HG03060 (cell line): ENCODE data around the gene MVD.

Experiments used
- ATAC-seq: cut with Tn5 transposase; IDR thresholded peaks from one replicate; pipeline ENCODE4 v1.9.1; 2021; ENCODE audit warnings: low read depth, moderate number of reproducible peaks; ENCODE audit not compliant: unreplicated experiment

Gene MVD

DNA sequence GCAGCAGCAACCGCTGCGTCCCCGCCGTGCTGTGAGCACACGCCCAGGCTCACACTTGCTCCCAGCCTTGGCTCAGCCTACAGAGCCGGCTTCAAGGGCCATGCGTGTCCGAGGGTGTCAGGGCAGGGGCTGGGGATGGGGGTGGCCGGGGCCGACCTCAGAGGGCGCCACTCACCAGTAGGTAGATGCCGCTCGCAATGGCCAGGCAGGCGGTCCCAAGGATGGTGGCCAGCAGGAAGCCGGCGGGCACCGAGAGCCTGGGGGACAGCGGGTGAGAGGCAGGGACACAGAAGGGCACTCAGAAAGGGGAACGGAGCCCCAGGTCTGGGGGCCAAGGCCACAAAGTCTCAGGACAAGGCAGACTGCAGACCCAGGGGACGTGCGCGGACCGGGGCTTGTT lies 16.9 kb downstream of the MVD start:
- no peak for ATAC-seq

DNA sequence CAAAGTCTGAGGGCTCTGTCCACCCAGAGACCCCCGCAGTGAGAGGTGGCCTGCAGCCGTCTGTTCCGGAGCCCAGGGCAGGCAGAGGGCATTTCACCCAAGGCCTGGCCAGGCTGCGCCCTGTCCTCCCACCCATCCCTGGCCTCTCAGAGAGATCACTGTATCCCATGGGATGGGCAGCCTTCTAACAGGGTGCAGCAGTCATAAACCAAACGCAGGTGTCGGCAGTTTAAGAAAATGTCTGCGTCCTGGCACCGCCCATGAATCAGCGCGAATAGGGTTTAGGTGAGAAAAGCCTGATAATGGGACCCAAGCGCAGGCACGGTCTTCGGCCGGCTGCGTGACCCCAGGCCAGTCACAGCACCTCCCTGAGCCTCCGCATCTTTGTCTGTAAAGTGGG lies 17.4 kb downstream of the MVD start:
- no peak for ATAC-seq

- no peak for ATAC-seq
These were observed 19.3 kb downstream of the MVD start for GRCh38 chr16:88643644-88643932.

GRCh38 chr16:88642881-88643643 lies 19.8 kb downstream of the MVD start:
- no peak for ATAC-seq

DNA sequence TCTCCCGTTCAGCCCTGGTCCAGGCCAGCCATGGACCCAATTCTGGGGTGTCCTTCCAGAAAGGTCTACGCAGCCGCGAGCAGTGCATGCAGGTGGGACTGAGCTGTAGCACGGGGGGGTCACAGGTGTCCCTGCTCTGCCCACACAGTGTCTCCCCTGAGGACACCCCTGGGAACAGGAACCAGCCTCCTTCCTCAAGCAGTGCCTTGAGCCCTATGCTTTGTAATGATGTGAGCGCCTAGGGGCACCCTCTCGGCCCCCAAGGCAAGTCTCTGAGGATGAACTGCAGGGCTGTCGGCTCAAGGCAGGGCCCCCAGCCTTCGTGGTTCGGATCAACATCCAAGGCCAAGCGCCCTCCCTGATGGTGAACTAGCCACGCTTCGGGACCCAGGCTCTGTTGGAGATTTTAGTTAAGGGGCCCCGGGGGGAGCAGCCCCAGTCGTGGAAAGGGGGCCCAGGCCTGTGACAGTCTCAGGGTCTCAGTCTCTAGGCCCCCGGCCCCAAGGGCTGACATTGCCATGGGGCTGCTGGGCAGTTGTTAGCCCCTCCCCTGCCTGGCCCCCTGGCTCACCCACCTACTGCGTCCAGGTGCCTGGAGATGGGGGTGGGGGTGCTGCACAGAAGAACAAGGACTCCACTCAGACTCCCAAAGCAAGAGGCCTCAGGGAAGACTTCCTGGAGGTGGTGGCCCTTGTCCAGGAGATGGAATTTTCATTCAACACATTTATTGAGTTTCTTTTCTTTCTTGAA lies 22.2 kb downstream of the MVD start:
- no peak for ATAC-seq

DNA sequence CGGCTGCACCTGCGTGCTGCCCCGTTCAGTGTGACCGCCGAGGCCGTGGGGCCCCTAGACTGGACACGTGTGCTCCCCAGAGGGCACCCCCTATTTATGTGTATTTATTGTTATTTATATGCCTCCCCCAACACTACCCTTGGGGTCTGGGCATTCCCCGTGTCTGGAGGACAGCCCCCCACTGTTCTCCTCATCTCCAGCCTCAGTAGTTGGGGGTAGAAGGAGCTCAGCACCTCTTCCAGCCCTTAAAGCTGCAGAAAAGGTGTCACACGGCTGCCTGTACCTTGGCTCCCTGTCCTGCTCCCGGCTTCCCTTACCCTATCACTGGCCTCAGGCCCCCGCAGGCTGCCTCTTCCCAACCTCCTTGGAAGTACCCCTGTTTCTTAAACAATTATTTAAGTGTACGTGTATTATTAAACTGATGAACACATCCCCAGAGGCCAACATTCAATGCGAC lies 22.8 kb downstream of the MVD start:
- ATAC-seq, result no peak

DNA sequence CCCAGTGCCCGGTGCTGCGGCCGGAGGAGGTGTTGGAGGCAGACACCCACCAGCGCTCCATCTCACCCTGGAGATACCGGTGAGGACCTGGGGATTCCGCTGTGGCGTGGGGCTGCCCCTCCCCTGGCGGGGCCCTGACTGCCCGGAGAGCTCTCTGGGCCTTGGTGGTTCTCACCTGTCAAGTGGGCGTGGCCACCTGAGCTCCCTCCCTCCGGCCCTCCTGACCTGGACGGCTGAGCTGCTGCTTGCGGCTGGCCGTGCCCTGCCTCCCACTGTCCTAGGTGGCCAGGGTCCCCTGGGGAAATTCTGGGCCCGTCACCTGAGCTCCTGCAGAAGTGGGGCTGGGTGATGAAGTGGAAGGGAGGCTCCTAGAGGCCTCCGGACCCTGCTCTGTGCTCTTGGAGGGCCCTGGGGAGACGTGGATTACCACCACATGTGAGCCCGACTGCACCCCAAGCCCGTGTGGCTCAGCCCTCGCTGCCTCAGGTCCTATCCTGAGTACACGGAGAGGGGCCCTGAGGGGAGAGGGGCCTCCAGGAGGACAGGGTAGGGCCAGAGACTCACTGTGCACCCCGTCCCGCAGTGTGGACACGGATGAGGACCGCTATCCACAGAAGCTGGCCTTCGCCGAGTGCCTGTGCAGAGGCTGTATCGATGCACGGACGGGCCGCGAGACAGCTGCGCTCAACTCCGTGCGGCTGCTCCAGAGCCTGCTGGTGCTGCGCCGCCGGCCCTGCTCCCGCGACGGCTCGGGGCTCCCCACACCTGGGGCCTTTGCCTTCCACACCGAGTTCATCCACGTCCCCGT lies 23.5 kb downstream of the MVD start:
- no peak for ATAC-seq

DNA sequence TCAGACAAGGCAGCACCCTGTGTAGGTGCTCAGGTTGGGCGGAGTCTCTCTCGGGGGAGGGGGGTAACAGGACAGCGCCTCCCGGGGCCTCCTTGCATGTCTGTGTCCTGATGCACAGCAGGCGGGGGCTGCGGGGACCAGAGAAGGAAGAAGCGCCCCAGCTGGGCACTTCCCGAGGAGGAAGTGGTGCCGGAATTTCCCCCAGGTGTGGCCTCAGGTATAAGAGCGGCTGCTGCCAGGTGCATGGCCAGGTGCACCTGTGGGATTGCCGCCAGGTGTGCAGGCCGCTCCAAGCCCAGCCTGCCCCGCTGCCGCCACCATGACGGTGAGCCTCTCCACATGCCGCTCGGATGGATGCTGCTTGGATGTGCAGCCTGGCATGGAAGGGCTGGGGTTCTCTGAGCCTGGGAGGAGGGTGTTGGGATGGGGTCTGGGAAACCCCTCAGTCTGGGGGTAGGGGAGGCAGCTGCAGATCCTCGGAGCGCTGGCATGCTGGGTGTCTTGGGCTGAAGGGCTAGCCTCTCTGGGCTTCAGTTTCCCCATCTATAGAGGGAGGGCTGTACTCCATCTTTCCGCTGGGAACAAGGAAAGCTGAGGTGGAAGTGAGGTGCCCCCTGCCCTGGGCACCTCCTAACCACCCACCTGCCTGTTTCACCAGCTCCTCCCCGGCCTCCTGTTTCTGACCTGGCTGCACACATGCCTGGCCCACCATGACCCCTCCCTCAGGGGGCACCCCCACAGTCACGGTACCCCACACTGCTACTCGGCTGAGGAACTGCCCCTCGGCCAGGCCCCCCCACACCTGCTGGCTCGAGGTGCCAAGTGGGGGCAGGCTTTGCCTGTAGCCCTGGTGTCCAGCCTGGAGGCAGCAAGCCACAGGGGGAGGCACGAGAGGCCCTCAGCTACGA lies 24.3 kb downstream of the MVD start, which contains the start of gene IL17C:
TSS of gene IL17C (plus strand) at position 250 of the 908 bp plus-strand sequence. CDS start at position 320, 70 bp downstream.
- ATAC-seq, result no peak

GRCh38 chr16:88636488-88637265 lies 26.2 kb downstream of the MVD start:
- no peak for ATAC-seq

GRCh38 chr16:88635671-88636319 lies 27.1 kb downstream of the MVD start:
- ATAC-seq, result no peak

- no peak for ATAC-seq
These were observed 27.8 kb downstream of the MVD start for GRCh38 chr16:88634994-88635670.

- ATAC-seq, result peak; percentile 37
These were observed 28.5 kb downstream of the MVD start for GRCh38 chr16:88634141-88634993.

GRCh38 chr16:88633684-88634140 lies 29.2 kb downstream of the MVD start:
- ATAC-seq, result peak; percentile 16

DNA sequence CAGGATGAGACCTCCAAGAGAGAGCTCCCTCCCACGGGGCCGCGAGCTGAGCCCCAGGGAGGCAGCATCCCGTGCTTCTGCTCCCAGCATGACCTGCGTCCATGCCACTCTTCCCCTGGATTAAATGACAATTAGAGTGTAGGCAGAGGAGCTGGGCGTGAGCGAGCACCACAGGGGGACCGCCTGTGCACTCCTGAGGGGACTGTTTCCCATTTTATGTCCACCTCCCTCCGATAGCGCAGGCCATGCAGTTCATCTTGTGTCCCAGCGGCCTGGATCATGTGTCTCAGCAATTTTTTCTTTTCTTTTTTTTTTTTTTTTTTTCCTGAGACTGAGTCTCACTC lies 30.3 kb downstream of the MVD start:
- no peak for ATAC-seq

GRCh38 chr16:88631920-88632586 lies 30.8 kb downstream of the MVD start:
- no peak for ATAC-seq

GRCh38 chr16:88631384-88631783 lies 31.5 kb downstream of the MVD start:
- ATAC-seq, result no peak

DNA sequence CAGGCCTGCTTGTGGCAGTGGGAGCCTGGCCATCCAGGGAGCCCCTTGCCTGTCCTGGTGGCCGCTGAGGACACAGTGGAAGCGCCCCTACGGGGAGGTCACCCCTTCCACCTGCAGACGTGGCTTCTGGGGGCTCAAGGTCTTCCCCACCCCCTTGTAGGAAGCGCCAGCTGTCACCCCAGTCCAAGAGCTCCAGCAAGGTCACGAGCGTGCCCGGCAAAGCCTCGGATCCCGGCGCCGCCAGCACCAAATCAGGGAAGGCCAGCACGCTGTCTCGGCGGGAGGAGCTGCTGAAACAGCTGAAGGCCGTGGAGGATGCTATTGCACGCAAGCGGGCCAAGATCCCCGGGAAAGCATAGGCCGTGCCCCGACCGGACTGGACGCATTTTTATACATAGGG lies 31.9 kb downstream of the MVD start:
- ATAC-seq, result no peak
